Thyroid gland (tissue), 4 donors: ENCODE data around the gene WNT3.

Experiments used
- CTCF ChIP-seq, 6 experiments: fragments of 200-600 bp in 3 of 6; fragments of 450-650 bp in 3 of 6; sonication (generic) in 3 of 6; IDR thresholded peaks; one replicate each; pipeline ENCODE4 v1.5.1; 2016 to 2019; ENCODE audit warnings: antibody characterized with exemption in 6 of 6, mild to moderate bottlenecking in 2 of 6, inconsistent platforms in 1 of 6, moderate library complexity in 1 of 6
- POLR2A ChIP-seq, 2 donors: fragments of 450-650 bp; IDR thresholded peaks; one replicate each; pipeline ENCODE4 v1.6.1; 2017; ENCODE audit warnings: antibody characterized with exemption in 2 of 2, mild to moderate bottlenecking in 2 of 2, moderate library complexity in 1 of 2

GRCh38 chr17:46833840-46834208, 15.3 kb upstream of the WNT3 start:
- TF ChIP-seq CTCF (IDR thresholded peaks at IDR 0.05) (no peak), POLR2A (IDR thresholded peaks at IDR 0.05) (no peak)
